HFFc6 (cell line): ENCODE data around the gene RPS6KA1. TPM values are rescaled to one million over a fixed set of nuclear protein-coding genes. Genes with fewer than 3 reads are reported as not detected.

Experiments
- DNase-seq: peaks from one replicate; pipeline ENCODE4 v3.0.0-alpha.2; 2018
- H3K27ac Mint-ChIP-seq: 2 replicates; pipeline ENCODE4 v1.8.0; 2020; ENCODE audit warnings: mild to moderate bottlenecking, mixed read lengths
- H3K27me3 Mint-ChIP-seq: 2 replicates; pipeline ENCODE4 v1.8.0; 2021; ENCODE audit warnings: mild to moderate bottlenecking, moderate library complexity, mixed read lengths; ENCODE audit not compliant: insufficient read depth
- H3K36me3 Mint-ChIP-seq: 2 replicates; pipeline ENCODE4 v1.8.0; 2021; ENCODE audit warnings: low read depth, mixed read lengths
- H3K4me1 Mint-ChIP-seq: 2 replicates; pipeline ENCODE4 v1.8.0; 2020; ENCODE audit warnings: low read depth, mixed read lengths
- H3K4me3 Mint-ChIP-seq: 2 replicates; pipeline ENCODE4 v1.8.0; 2020; ENCODE audit warnings: mild to moderate bottlenecking, moderate library complexity, mixed read lengths
- H3K9me3 Mint-ChIP-seq: 2 replicates; pipeline ENCODE4 v1.8.0; 2020; ENCODE audit warnings: mild to moderate bottlenecking, mixed read lengths
- CTCF ChIP-seq: fragments of 200-600 bp; sonication (generic); IDR thresholded peaks from 2 replicates; pipeline ENCODE4 v1.5.0; 2021; ENCODE audit warnings: antibody characterized with exemption, mild to moderate bottlenecking
- total RNA-seq, 6 experiments: library from RNA; stranded (reverse); fragmentation: NEBNext Ultra II Directional; extraction: Animal tissue kit (Norgen Biotek cat#: 25700); gene quantifications; 2 replicates in 1 of 6; 3 replicates in 5 of 6; pipeline ENCODE4 v1.2.3, GENCODE V29; 2021

The RPS6KA1 gene
- total RNA-seq, 6 experiments from 2014 or later, result 1.5 to 2.6 (median 1.7) TPM

GRCh38 chr1:26524181-26524580, 5.4 kb upstream of the RPS6KA1 start:
- Mint-ChIP-seq H3K4me1 (peaks cover 2% of the 10 kb centered on the region; the same call in 1 of the 2 replicates), H3K27me3 (peaks cover 25% of the 10 kb centered on the region), H3K9me3 (no peaks in the 10 kb centered on the region), H3K36me3 (no peaks in the 10 kb centered on the region), H3K4me3 (no peak overlapping the region), H3K27ac (no peak overlapping the region)
- DNase-seq, result no peak
- TF ChIP-seq CTCF, result no peak

- peaks cover 19% of the 10 kb centered on the region for H3K27me3 Mint-ChIP-seq
- H3K27ac Mint-ChIP-seq, result no peak overlapping the region
- H3K9me3 Mint-ChIP-seq, result no peaks in the 10 kb centered on the region
- no peak for TF ChIP-seq CTCF
- no peaks in the 10 kb centered on the region for H3K36me3 Mint-ChIP-seq
- peaks cover 12% of the 10 kb centered on the region for H3K4me1 Mint-ChIP-seq
- H3K4me3 Mint-ChIP-seq, result no peak overlapping the region
- DNase-seq, result no peak
Observed at GRCh38 chr1:26526287-26526686, 3.3 kb upstream of the RPS6KA1 start.

GRCh38 chr1:26529405-26529654, 231 bp upstream of the RPS6KA1 start:
- Mint-ChIP-seq H3K27ac (peak overlapping the region; percentile 53; the same call in 1 of the 2 replicates), H3K27me3 (peaks cover 11% of the 10 kb centered on the region), H3K9me3 (no peaks in the 10 kb centered on the region), H3K4me3 (peak overlapping the region; percentile 87), H3K4me1 (peaks cover 13% of the 10 kb centered on the region), H3K36me3 (no peaks in the 10 kb centered on the region)
- DNase-seq, result no peak
- TF ChIP-seq CTCF, result no peak

GRCh38 chr1:26530410-26530894, 891 bp downstream of the RPS6KA1 start:
- no peaks in the 10 kb centered on the region for H3K36me3 Mint-ChIP-seq
- peak overlapping the region; percentile 78 for H3K4me3 Mint-ChIP-seq
- H3K9me3 Mint-ChIP-seq, result no peaks in the 10 kb centered on the region
- peaks cover 2% of the 10 kb centered on the region; the same call in 1 of the 2 replicates for H3K27me3 Mint-ChIP-seq
- no peak for DNase-seq
- no peak overlapping the region for H3K27ac Mint-ChIP-seq
- peaks cover 13% of the 10 kb centered on the region for H3K4me1 Mint-ChIP-seq
- no peak for TF ChIP-seq CTCF

GRCh38 chr1:26530895-26531598, 1.5 kb downstream of the RPS6KA1 start:
- Mint-ChIP-seq H3K4me3 (peak overlapping the region; percentile 78; the same call in 1 of the 2 replicates), H3K27me3 (peaks cover 2% of the 10 kb centered on the region; the same call in 1 of the 2 replicates), H3K9me3 (no peaks in the 10 kb centered on the region), H3K4me1 (peaks cover 13% of the 10 kb centered on the region), H3K27ac (peak overlapping the region; percentile 34; the same call in 1 of the 2 replicates), H3K36me3 (no peaks in the 10 kb centered on the region)
- TF ChIP-seq CTCF, result peak; percentile 65
- peak; percentile 65 for DNase-seq
